GM18526 (cell line): ENCODE results near the gene FBP2.

ENCODE experiments used
- POLR2A ChIP-seq: IDR thresholded peaks from 3 replicates; pipeline ENCODE4 v1.6.1; 2011; ENCODE audit not compliant: insufficient read length; ENCODE audit errors: extremely low read depth

Gene FBP2

DNA sequence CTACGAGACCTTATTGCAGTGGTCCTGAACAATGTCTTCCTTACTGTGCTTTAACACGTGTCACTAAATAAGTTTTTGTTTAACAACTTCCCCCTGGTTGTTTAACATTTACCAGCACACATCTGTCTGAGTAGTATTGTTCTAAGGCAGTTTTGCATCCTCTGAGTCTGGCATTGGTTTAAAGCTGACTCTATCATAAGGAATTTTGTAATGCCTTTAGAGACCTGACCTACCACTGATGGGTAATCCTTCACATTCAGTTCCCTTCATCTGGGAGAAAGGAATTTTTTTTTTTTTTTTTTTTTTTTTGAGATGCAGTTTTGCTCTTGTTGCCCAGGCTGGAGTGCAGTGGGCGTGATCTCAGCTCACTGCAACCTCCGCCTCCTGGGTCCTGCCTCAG is 58.7 kb downstream of the FBP2 start:
- TF ChIP-seq POLR2A, result no peak

DNA sequence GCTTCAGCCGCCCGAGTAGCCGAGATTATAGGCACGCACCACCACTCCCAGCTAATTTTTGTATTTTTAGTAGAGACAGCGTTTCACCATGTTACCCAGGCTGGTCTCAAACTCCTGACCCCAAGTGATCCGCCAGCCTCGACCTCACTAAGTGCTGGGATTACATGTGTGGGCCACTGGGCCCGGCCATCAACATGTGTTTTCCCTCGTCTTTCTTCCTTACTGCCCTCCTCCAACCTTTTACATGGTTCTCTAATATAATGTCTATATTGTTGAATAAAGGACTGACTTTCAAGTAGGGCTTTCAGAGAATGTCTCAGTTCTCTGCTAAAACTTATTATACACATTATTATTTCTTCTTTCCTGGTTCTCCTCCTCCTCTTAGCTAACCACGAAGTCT is 60.0 kb downstream of the FBP2 start:
- no peak for TF ChIP-seq POLR2A

- no peak for TF ChIP-seq POLR2A
Measured at GRCh38 chr9:94533155-94533554, 60.5 kb downstream of the FBP2 start.

- TF ChIP-seq POLR2A, result no peak
Measured at GRCh38 chr9:94528886-94529285, 64.7 kb downstream of the FBP2 start.

DNA sequence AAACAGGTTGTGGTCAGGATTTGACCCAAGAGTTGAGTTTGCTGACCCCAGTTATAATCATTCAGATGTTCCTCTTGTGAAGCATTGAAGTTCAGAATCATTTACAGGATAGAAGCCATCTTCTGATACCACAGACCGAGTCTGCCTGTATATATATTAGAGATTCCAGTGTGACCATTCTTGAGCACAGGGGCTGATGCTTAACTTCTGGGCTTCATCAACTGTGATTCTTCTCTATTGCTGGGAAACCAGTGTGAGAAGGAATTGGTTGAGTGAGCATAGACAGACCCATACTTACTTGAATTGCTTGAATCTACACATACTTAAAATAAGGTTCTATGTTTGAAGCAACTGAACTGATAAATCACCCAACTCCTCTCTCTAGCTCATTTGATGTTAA is 66.7 kb downstream of the FBP2 start:
- no peak for TF ChIP-seq POLR2A

GRCh38 chr9:94526271-94526670 is 67.4 kb downstream of the FBP2 start:
- no peak for TF ChIP-seq POLR2A

GRCh38 chr9:94525396-94526035 is 68.1 kb downstream of the FBP2 start:
- TF ChIP-seq POLR2A, result no peak

- no peak for TF ChIP-seq POLR2A
Measured at GRCh38 chr9:94517254-94517653, 76.4 kb downstream of the FBP2 start.

GRCh38 chr9:94514722-94515121 is 78.9 kb downstream of the FBP2 start:
- no peak for TF ChIP-seq POLR2A

DNA sequence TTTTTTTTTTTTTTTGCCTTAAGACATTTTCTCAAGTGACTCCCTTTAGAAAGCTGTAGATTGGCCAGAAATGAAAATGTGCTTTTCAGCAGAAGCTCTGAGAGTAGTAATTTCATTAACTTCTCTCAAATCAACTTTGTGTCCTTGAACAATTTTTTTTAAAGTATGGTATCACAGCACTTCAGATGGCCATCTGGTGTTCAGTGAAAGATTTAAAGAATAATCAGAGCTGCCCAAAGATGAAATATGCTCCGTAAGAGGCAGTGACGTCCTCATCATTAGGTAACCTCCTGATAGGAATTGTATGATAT is 81.7 kb downstream of the FBP2 start:
- no peak for TF ChIP-seq POLR2A

DNA sequence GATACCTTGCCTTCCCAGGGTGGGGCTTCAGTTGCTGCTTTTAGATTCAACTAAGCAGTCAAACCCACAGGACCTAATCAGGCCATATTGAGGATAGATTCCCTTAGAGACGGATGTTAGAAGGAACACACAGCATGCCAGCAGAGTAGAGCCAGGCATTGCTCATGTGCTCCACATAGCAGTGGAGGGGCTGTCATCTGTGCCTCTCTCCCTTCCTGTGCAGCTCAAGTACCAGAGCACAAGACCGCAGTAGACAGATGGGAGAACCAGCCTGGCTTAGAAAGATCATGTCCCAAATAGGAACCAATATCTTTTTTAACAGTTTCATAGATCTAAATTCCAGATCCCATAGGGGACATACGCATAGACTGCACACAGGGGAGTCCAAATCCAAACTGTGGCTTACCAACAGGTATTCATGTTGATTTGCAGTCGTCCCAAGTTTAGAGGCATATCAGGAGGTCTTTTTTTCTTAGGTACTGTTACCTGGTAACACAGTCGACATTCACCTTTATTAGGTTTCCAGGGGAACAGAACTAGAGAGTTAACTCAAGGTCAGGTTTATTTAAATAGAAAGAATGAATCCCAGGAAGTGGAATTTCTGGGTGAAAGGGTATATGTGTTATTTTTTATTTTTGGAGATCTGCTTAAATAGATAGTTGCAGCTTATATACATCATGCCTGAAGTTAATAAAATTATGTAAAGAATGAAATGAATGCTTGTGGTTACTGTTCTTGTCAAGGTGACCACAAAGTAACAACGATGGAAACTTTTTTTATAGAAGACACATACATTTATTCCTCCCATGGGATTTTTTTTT is 82.3 kb downstream of the FBP2 start:
- no peak for TF ChIP-seq POLR2A
